HG02571 (cell line): ENCODE results near the gene SOX2.

Source experiments
- ATAC-seq: cut with Tn5 transposase; IDR thresholded peaks from one replicate; pipeline ENCODE4 v1.9.1; 2021; ENCODE audit warnings: mild to moderate bottlenecking, moderate library complexity; ENCODE audit not compliant: unreplicated experiment

The SOX2 gene

GRCh38 chr3:181704421-181705085, 7.2 kb upstream of the SOX2 start:
- ATAC-seq, result no peak

GRCh38 chr3:181705086-181705480, 6.6 kb upstream of the SOX2 start:
- no peak for ATAC-seq

- no peak for ATAC-seq
These were observed 3.7 kb upstream of the SOX2 start for GRCh38 chr3:181707980-181708379.

GRCh38 chr3:181709537-181710279, 2.0 kb upstream of the SOX2 start:
- peak; percentile 58 for ATAC-seq

- ATAC-seq, result no peak
These were observed 1.1 kb upstream of the SOX2 start for GRCh38 chr3:181710345-181711291.

GRCh38 chr3:181712226-181712552, 464 bp downstream of the SOX2 start:
- ATAC-seq, result no peak

- no peak for ATAC-seq
These were observed 991 bp downstream of the SOX2 start for GRCh38 chr3:181712553-181713279.

GRCh38 chr3:181713280-181713647, 1.5 kb downstream of the SOX2 start:
- no peak for ATAC-seq

- ATAC-seq, result no peak
These were observed 2.2 kb downstream of the SOX2 start for GRCh38 chr3:181713676-181714612.

GRCh38 chr3:181715571-181716340, 4.0 kb downstream of the SOX2 start:
- no peak for ATAC-seq

- ATAC-seq, result no peak
These were observed 5.2 kb downstream of the SOX2 start for GRCh38 chr3:181716966-181717365.

- ATAC-seq, result no peak
These were observed 5.9 kb downstream of the SOX2 start for GRCh38 chr3:181717549-181718171.

GRCh38 chr3:181718369-181718768, 6.6 kb downstream of the SOX2 start:
- no peak for ATAC-seq

GRCh38 chr3:181718987-181719911, 7.5 kb downstream of the SOX2 start:
- no peak for ATAC-seq

GRCh38 chr3:181719991-181720680, 8.4 kb downstream of the SOX2 start:
- ATAC-seq, result no peak

- no peak for ATAC-seq
These were observed 9.5 kb downstream of the SOX2 start for GRCh38 chr3:181721046-181721875.
